H9 (cell line): ENCODE results near the gene FOXN1. TPM values are rescaled to one million over a fixed set of nuclear protein-coding genes. Genes with fewer than 3 reads are reported as not detected.

ENCODE experiments used
- DNase-seq: peaks from one replicate; pipeline ENCODE4 v3.0.0-alpha.2; 2017
- H2AFZ ChIP-seq: one replicate; pipeline ENCODE4 v1.6.1; 2013; ENCODE audit warnings: mild to moderate bottlenecking, low read length, control low read depth, moderate library complexity
- H2AK5ac ChIP-seq: 2 replicates; pipeline ENCODE4 v1.6.1; 2013; ENCODE audit warnings: low read length, control low read depth, mixed read lengths; ENCODE audit not compliant: insufficient read length
- H2BK120ac ChIP-seq: one replicate; pipeline ENCODE4 v1.6.1; 2013; ENCODE audit warnings: low read depth, mild to moderate bottlenecking, low read length, control low read depth, inconsistent platforms; ENCODE audit not compliant: poor library complexity, severe bottlenecking
- H2BK12ac ChIP-seq: 2 replicates; pipeline ENCODE4 v1.6.1; 2013; ENCODE audit warnings: low read length, control low read depth, mixed read lengths, low read depth; ENCODE audit not compliant: insufficient read length
- H2BK15ac ChIP-seq: 2 replicates; pipeline ENCODE4 v1.6.1; 2013; ENCODE audit warnings: low read depth, low read length, control low read depth
- H2BK20ac ChIP-seq: one replicate; pipeline ENCODE4 v1.6.1; 2013; ENCODE audit warnings: low read depth, mild to moderate bottlenecking, low read length, control low read depth, inconsistent platforms; ENCODE audit not compliant: poor library complexity, severe bottlenecking
- H2BK5ac ChIP-seq: 2 replicates; pipeline ENCODE4 v1.6.1; 2013; ENCODE audit warnings: low read length, control low read depth, mixed read lengths; ENCODE audit not compliant: insufficient read length
- H3K14ac ChIP-seq: 2 replicates; pipeline ENCODE4 v1.6.1; 2013; ENCODE audit warnings: low read length, control low read depth; ENCODE audit not compliant: insufficient read depth
- H3K18ac ChIP-seq: 2 replicates; pipeline ENCODE4 v1.6.1; 2013; ENCODE audit warnings: low read depth, mild to moderate bottlenecking, mixed read lengths, low read length, control low read depth; ENCODE audit not compliant: insufficient read length
- H3K23ac ChIP-seq: 2 replicates; pipeline ENCODE4 v1.6.1; 2013; ENCODE audit warnings: low read length, control low read depth, mixed read lengths, low read depth; ENCODE audit not compliant: insufficient read length
- H3K23me2 ChIP-seq: 2 replicates; pipeline ENCODE4 v1.6.1; 2013; ENCODE audit warnings: low read depth, mild to moderate bottlenecking, mixed read lengths, low read length, control low read depth; ENCODE audit not compliant: insufficient read length, poor library complexity, severe bottlenecking
- H3K27ac ChIP-seq: 2 replicates; pipeline ENCODE4 v1.5.1; 2013; ENCODE audit warnings: low read length, control low read depth, mixed read lengths, low read depth; ENCODE audit not compliant: insufficient read length
- H3K27me3 ChIP-seq: 2 replicates; pipeline ENCODE4 v1.6.1; 2013; ENCODE audit warnings: low read length, control low read depth, inconsistent platforms; ENCODE audit not compliant: insufficient read depth
- H3K4ac ChIP-seq: 2 replicates; pipeline ENCODE4 v1.6.1; 2013; ENCODE audit warnings: low read depth, mild to moderate bottlenecking, control low read depth, inconsistent platforms, low read length, moderate library complexity
- H3K4me1 ChIP-seq: 2 replicates; pipeline ENCODE4 v1.6.1; 2013; ENCODE audit warnings: low read length, control low read depth, inconsistent platforms; ENCODE audit not compliant: insufficient read depth
- H3K4me2 ChIP-seq: 2 replicates; pipeline ENCODE4 v1.6.1; 2013; ENCODE audit warnings: low read length, control low read depth, mixed read lengths; ENCODE audit not compliant: insufficient read length, insufficient read depth
- H3K56ac ChIP-seq: 2 replicates; pipeline ENCODE4 v1.6.1; 2013; ENCODE audit warnings: low read depth, mild to moderate bottlenecking, mixed read lengths, low read length, control low read depth; ENCODE audit not compliant: insufficient read length
- H3K79me1 ChIP-seq: 2 replicates; pipeline ENCODE4 v1.6.1; 2013; ENCODE audit warnings: low read depth, mild to moderate bottlenecking, moderate library complexity, low read length, control low read depth, inconsistent platforms; ENCODE audit not compliant: insufficient read depth, poor library complexity, severe bottlenecking
- H3K79me2 ChIP-seq: 2 replicates; pipeline ENCODE4 v1.6.1; 2013; ENCODE audit warnings: low read length, control low read depth, inconsistent platforms; ENCODE audit not compliant: insufficient read depth
- H3K9ac ChIP-seq: 2 replicates; pipeline ENCODE4 v1.6.1; 2013; ENCODE audit warnings: low read length, control low read depth, mixed read lengths; ENCODE audit not compliant: insufficient read length; ENCODE audit errors: extremely low read depth
- H3K9me3 ChIP-seq: one replicate; pipeline ENCODE4 v1.6.1; 2013; ENCODE audit warnings: low read depth, low read length, inconsistent platforms; ENCODE audit not compliant: control insufficient read depth
- H3T11ph ChIP-seq: one replicate; pipeline ENCODE4 v1.6.1; 2013; ENCODE audit warnings: mild to moderate bottlenecking, low read length, control low read depth, inconsistent platforms
- H4K20me1 ChIP-seq: one replicate; pipeline ENCODE4 v1.6.1; 2013; ENCODE audit not compliant: control insufficient read depth, insufficient read length, insufficient read depth
- H4K5ac ChIP-seq: 2 replicates; pipeline ENCODE4 v1.6.1; 2013; ENCODE audit warnings: low read depth, mild to moderate bottlenecking, mixed read lengths, low read length, control low read depth; ENCODE audit not compliant: insufficient read length
- H4K8ac ChIP-seq: replicated peaks from 2 replicates; pipeline ENCODE4 v1.6.1; 2013; ENCODE audit warnings: low read length, control low read depth, mixed read lengths, low read depth; ENCODE audit not compliant: insufficient read length
- H4K91ac ChIP-seq: 2 replicates; pipeline ENCODE4 v1.6.1; 2013; ENCODE audit warnings: low read depth, mild to moderate bottlenecking, moderate library complexity, mixed read lengths, low read length, control low read depth; ENCODE audit not compliant: insufficient read length
- H3K27ac Mint-ChIP-seq, 3 experiments: 2 replicates in 2 of 3; 3 replicates in 1 of 3; pipeline ENCODE4 v1.8.0; 2020 to 2021; ENCODE audit warnings: mixed read lengths in 3 of 3, mild to moderate bottlenecking in 1 of 3, moderate library complexity in 1 of 3
- H3K27me3 Mint-ChIP-seq: 2 replicates; pipeline ENCODE4 v1.8.0; 2021; ENCODE audit warnings: low read depth, mild to moderate bottlenecking, moderate library complexity, mixed read lengths
- H3K36me3 Mint-ChIP-seq, 3 experiments: 2 replicates in 2 of 3; 3 replicates in 1 of 3; pipeline ENCODE4 v1.8.0; 2020 to 2021; ENCODE audit warnings: low read depth in 3 of 3, mixed read lengths in 3 of 3; ENCODE audit not compliant: insufficient read depth in 1 of 3
- H3K4me1 Mint-ChIP-seq, 2 experiments: 2 replicates each; pipeline ENCODE4 v1.8.0; 2020; ENCODE audit warnings: mixed read lengths in 2 of 2
- H3K4me3 Mint-ChIP-seq, 2 experiments: 2 replicates in 1 of 2; 3 replicates in 1 of 2; pipeline ENCODE4 v1.8.0; 2020 to 2021; ENCODE audit warnings: mild to moderate bottlenecking in 2 of 2, mixed read lengths in 2 of 2, moderate library complexity in 1 of 2
- H3K9me3 Mint-ChIP-seq, 2 experiments: 2 replicates in 1 of 2; 3 replicates in 1 of 2; pipeline ENCODE4 v1.8.0; 2020; ENCODE audit warnings: mild to moderate bottlenecking in 2 of 2, mixed read lengths in 2 of 2, moderate library complexity in 1 of 2
- WGBS: extraction: QIAGEN DNeasy Blood & Tissue Kit; methylation state at CpG from one replicate; pipeline ENCODE4 v1.1.7; 2013; ENCODE audit warnings: missing lambda C conversion rate, low lambda C conversion rate, mixed read lengths; ENCODE audit not compliant: insufficient read length; ENCODE audit errors: extremely low coverage; 5-methylcytosine and 5-hydroxymethylcytosine counted together
- total RNA-seq: library from RNA; stranded (reverse); gene quantifications from 2 replicates; pipeline ENCODE4 v1.2.1, GENCODE V29; 2021
- TF ChIP-seq, protein P1 (sequence below): fragments of 200-600 bp; sonication (generic); conservative IDR thresholded peaks from 3 replicates; pipeline ENCODE4 v1.8.0; 2021; ENCODE audit warnings: antibody characterized with exemption, mild to moderate bottlenecking

The FOXN1 gene
- total RNA-seq, 1 experiment from 2014 or later, result not detected

GRCh38 chr17:28569446-28569845 is 63.3 kb downstream of the FOXN1 start:
- Mint-ChIP-seq H3K27ac (no peak overlapping the region), H3K4me3 (peak overlapping the region; percentile 92 to 97; a peak in 4 of 5 replicates), H3K27me3 (peaks cover 7% of the 10 kb centered on the region), H3K4me1 (peaks cover 12 to 24% of the 10 kb centered on the region in 2 experiments), H3K9me3 (no peaks in the 10 kb centered on the region), H3K36me3 (peaks cover 6 to 28% (median 17%) of the 10 kb centered on the region in 3 experiments; a peak in 5 of 7 replicates)
- Histone ChIP-seq H3K27me3 (no peaks in the 10 kb centered on the region), H2BK5ac (no peak overlapping the region), H3K4me1 (no peaks in the 10 kb centered on the region), H3K4me2 (no peak overlapping the region), H2BK20ac (no peak overlapping the region), H2AFZ (no peak overlapping the region), H2BK120ac (no peak overlapping the region), H3K79me2 (no peaks in the 10 kb centered on the region), H2BK12ac (no peak overlapping the region), H4K20me1 (no peaks in the 10 kb centered on the region), H3K9ac (no peak overlapping the region), H3K79me1 (no peaks in the 10 kb centered on the region), H3K56ac (no peak overlapping the region), H3K23me2 (peaks cover 11% of the 10 kb centered on the region), H2AK5ac (no peak overlapping the region), H3K4ac (no peak overlapping the region), H4K8ac (no peak overlapping the region), H4K5ac (no peak overlapping the region), H3K9me3 (no peaks in the 10 kb centered on the region), H4K91ac (no peak overlapping the region), H3K18ac (no peak overlapping the region), H3K23ac (no peak overlapping the region), H3T11ph (no peak overlapping the region), H2BK15ac (no peak overlapping the region), H3K14ac (no peak overlapping the region), H3K27ac (no peak overlapping the region)
- no CpG with 5 or more reads among the region's 1 CpG for WGBS
- TF ChIP-seq, protein P1, sequence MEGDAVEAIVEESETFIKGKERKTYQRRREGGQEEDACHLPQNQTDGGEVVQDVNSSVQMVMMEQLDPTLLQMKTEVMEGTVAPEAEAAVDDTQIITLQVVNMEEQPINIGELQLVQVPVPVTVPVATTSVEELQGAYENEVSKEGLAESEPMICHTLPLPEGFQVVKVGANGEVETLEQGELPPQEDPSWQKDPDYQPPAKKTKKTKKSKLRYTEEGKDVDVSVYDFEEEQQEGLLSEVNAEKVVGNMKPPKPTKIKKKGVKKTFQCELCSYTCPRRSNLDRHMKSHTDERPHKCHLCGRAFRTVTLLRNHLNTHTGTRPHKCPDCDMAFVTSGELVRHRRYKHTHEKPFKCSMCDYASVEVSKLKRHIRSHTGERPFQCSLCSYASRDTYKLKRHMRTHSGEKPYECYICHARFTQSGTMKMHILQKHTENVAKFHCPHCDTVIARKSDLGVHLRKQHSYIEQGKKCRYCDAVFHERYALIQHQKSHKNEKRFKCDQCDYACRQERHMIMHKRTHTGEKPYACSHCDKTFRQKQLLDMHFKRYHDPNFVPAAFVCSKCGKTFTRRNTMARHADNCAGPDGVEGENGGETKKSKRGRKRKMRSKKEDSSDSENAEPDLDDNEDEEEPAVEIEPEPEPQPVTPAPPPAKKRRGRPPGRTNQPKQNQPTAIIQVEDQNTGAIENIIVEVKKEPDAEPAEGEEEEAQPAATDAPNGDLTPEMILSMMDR, result no peak
- no peak for DNase-seq
